Gastrocnemius medialis (tissue), 4 donors: ENCODE results near the gene RALGAPA2. TPM values are rescaled to one million over a fixed set of nuclear protein-coding genes. Genes with fewer than 3 reads are reported as not detected.

Experiments used
- ATAC-seq, 2 donors: fragments of 150-250 bp; one replicate each; pipeline ENCODE4 v1.9.1; 2016
- DNase-seq, 2 donors: peaks; one replicate each; pipeline ENCODE4 v3.0.0-alpha.2; 2019
- H3K27ac ChIP-seq, 4 donors: fragments of 200-600 bp; sonication (generic); 1 replicate in 1 of 4; 2 replicates in 3 of 4; pipeline ENCODE4 v1.5.1; 2016 to 2018; ENCODE audit warnings: mild to moderate bottlenecking in 2 of 4, moderate library complexity in 1 of 4
- H3K27me3 ChIP-seq, 3 donors: fragments of 200-600 bp; sonication (generic) in 2 of 3; 1 replicate in 1 of 3; 2 replicates in 2 of 3; pipeline versions ENCODE4 v1.5.1 to v1.6.0; 2016 to 2019; ENCODE audit warnings: mild to moderate bottlenecking in 1 of 3, moderate library complexity in 1 of 3
- H3K36me3 ChIP-seq, 2 donors: fragments of 200-600 bp; sonication (generic) in 1 of 2; one replicate each; pipeline ENCODE4 v1.5.1; 2017 to 2018
- H3K4me1 ChIP-seq, 2 donors: fragments of 200-600 bp; sonication (generic) in 1 of 2; one replicate each; pipeline ENCODE4 v1.5.1; 2016 to 2017; ENCODE audit warnings: mild to moderate bottlenecking in 2 of 2
- H3K4me3 ChIP-seq, 4 donors: fragments of 200-600 bp; sonication (generic) in 3 of 4; 1 replicate in 1 of 4; 2 replicates in 3 of 4; pipeline ENCODE4 v1.5.1; 2016 to 2019; ENCODE audit warnings: mild to moderate bottlenecking in 2 of 4
- H3K9me3 ChIP-seq, 3 donors: fragments of 200-600 bp; sonication (generic) in 2 of 3; 1 replicate in 1 of 3; 2 replicates in 2 of 3; pipeline ENCODE4 v1.5.1; 2016 to 2019
- POLR2A ChIP-seq, 2 donors: fragments of 450-650 bp; IDR thresholded peaks; one replicate each; pipeline ENCODE4 v1.6.1; 2017; ENCODE audit warnings: antibody characterized with exemption in 2 of 2, mild to moderate bottlenecking in 2 of 2, moderate library complexity in 2 of 2
- in situ Hi-C, 4 donors: fragments of 200-750 bp; cut with MboI; loops; one replicate each; pipeline versions ENCODE4 v1.15.0 to v1.8.0; 2017; ENCODE audit warnings: low sequenced_read_pairs in 4 of 4
- intact Hi-C: fragments of 100-400 bp; cut with DNase I; formaldehyde crosslinking; loops from one replicate; pipeline ENCODE4 v1.15.1; 2023; ENCODE audit warnings: low total_unique reads
- total RNA-seq, 4 donors: library from RNA; depleted of rRNA; stranded (reverse); fragments of >200 nt; gene quantifications; one replicate each; pipeline versions ENCODE4 v1.1.0 to v1.2.3, GENCODE V29; 2016
- TF ChIP-seq, protein P1 (sequence below), 5 experiments: fragments of 450-650 bp in 3 of 5; fragments of 200-600 bp in 2 of 5; sonication (generic) in 2 of 5; IDR thresholded peaks in 4 of 5; conservative IDR thresholded peaks in 1 of 5; 1 replicate in 4 of 5; 2 replicates in 1 of 5; pipeline ENCODE4 v1.5.1; 2016 to 2019; ENCODE audit warnings: antibody characterized with exemption in 5 of 5, mild to moderate bottlenecking in 3 of 5, moderate library complexity in 3 of 5

RALGAPA2 gene
- total RNA-seq, 4 donors from 2014 or later: 43.2 to 56.9 (median 52.0) TPM

DNA sequence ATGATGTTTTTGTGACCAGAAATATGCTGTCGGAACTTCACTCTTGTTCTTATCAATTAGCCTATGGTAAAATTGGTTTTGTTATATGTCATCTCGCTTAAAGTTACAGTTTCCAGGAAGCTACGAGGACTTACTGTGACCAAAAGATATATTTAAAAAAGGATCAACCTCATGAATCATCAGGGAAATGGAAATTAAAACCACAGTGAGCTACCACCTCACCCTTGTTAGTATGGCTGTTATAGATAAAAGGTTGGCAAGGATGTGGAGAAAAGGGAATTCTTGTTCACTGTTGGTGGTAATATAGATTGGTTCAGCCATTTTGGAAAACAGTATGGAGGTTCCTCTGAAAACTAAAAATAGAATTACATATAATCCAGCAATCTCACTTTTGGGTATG, 358.9 kb downstream of the RALGAPA2 start:
- intact Hi-C loops: no loop called here
- no peak overlapping the region for H3K4me3 ChIP-seq

DNA sequence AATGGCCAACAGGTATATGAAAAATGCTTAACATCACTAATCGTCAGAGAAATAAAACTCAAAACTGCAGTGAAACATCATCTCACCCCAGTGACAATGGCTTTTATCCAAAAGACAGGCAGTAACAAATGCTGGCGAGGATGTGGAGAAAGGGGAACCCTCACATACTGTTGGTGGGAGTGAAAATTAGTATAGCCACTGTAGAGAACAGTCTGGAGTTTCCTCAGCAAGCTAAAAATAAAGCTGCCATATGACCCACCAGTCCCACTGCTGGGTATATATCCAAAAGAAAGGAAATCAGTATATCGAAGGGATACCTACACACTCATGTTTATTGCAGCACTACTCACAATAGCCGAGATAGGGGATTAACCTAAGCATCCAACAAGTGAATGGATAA, 368.0 kb downstream of the RALGAPA2 start:
- no peak for DNase-seq
- H3K9me3 ChIP-seq: no peaks in the 10 kb centered on the region
- intact Hi-C loops (no loop called here), in situ Hi-C loops (no loop called here)
- H3K36me3 ChIP-seq: peaks cover 0 to 6% of the 10 kb centered on the region in 2 donors
- H3K27me3 ChIP-seq: no peaks in the 10 kb centered on the region
- no peaks in the 10 kb centered on the region for H3K4me1 ChIP-seq
- ATAC-seq: no peak
- H3K4me3 ChIP-seq: no peak overlapping the region
- TF ChIP-seq, protein P1, sequence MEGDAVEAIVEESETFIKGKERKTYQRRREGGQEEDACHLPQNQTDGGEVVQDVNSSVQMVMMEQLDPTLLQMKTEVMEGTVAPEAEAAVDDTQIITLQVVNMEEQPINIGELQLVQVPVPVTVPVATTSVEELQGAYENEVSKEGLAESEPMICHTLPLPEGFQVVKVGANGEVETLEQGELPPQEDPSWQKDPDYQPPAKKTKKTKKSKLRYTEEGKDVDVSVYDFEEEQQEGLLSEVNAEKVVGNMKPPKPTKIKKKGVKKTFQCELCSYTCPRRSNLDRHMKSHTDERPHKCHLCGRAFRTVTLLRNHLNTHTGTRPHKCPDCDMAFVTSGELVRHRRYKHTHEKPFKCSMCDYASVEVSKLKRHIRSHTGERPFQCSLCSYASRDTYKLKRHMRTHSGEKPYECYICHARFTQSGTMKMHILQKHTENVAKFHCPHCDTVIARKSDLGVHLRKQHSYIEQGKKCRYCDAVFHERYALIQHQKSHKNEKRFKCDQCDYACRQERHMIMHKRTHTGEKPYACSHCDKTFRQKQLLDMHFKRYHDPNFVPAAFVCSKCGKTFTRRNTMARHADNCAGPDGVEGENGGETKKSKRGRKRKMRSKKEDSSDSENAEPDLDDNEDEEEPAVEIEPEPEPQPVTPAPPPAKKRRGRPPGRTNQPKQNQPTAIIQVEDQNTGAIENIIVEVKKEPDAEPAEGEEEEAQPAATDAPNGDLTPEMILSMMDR (IDR thresholded peaks at IDR 0.05 in 4 of 5, conservative IDR thresholded peaks at IDR 0.05 in 1 of 5): no peak
- no peak for TF ChIP-seq POLR2A (IDR thresholded peaks at IDR 0.05)
- no peak overlapping the region for H3K27ac ChIP-seq

More for the DNA sequence above, 358.9 kb downstream of the RALGAPA2 start:
- Histone ChIP-seq H3K27me3 (no peaks in the 10 kb centered on the region), H3K27ac (no peak overlapping the region), H3K4me1 (no peaks in the 10 kb centered on the region), H3K36me3 (no peaks in the 10 kb centered on the region), H3K9me3 (no peaks in the 10 kb centered on the region)
- no peak for DNase-seq
- no peak for ATAC-seq
- TF ChIP-seq POLR2A (IDR thresholded peaks at IDR 0.05): no peak
- TF ChIP-seq, protein P1 (IDR thresholded peaks at IDR 0.05 in 4 of 5, conservative IDR thresholded peaks at IDR 0.05 in 1 of 5): no peak
- in situ Hi-C loops: no loop called here

DNA sequence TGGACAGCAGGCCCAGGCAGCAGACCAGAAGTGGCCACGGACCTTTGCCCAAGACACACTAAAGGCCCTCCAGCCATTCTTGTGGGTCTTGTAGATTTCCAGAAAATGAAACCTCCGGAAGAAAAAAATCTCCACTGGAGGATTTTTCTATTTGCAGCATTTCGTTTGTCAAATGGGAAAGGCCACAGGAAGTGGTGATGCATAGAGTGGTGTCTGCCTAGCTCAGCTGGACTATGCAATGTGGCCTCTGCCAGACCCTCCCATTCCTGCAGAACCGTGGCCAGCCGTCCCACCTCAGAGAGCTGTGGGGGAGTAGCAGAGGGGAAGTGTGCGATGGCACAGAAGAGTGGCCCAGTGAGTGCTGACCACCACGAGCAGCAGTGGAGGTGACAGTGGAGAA, 368.5 kb downstream of the RALGAPA2 start:
- intact Hi-C loops: no loop called here
- H3K4me1 ChIP-seq: no peaks in the 10 kb centered on the region
- peaks cover 0 to 6% of the 10 kb centered on the region in 2 donors for H3K36me3 ChIP-seq
- H3K4me3 ChIP-seq: no peak overlapping the region
- H3K9me3 ChIP-seq: no peaks in the 10 kb centered on the region
- ATAC-seq (no peak), DNase-seq (no peak)
- H3K27ac ChIP-seq: no peak overlapping the region
- H3K27me3 ChIP-seq: no peaks in the 10 kb centered on the region
- in situ Hi-C loops: no loop called here
- no peak for TF ChIP-seq POLR2A (IDR thresholded peaks at IDR 0.05)
- TF ChIP-seq, protein P1 (IDR thresholded peaks at IDR 0.05 in 4 of 5, conservative IDR thresholded peaks at IDR 0.05 in 1 of 5): no peak
